ENCODE measurements around the gene TMEM198.

The TMEM198 gene

DNA sequence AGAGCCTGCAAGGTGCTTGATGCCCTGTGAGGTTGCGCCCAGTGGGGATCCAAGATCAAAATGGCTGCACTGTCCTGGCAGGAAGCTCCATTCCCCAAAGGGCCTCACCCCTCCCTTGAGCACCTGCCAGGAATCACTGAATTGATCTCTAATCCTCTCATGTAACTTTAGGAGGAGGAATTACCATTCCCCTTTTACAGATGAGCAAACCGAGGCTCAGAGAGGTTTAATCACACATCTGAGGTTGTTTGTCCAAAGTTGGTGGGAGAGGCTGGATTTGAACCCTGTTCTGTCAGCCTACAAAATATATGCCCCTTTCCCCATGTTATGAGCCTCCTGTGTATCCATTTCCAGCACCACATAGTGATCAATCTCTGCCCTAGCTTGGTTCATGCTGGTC lies 19.0 kb upstream of the TMEM198 start:
- in situ Hi-C loops (cut with MboI; ENCODE audit: low sequenced_read_pairs): loop anchor here (10.0 kb wide), 1 partner anchor 120 kb away; no protein-coding TSS in a partner anchor

DNA sequence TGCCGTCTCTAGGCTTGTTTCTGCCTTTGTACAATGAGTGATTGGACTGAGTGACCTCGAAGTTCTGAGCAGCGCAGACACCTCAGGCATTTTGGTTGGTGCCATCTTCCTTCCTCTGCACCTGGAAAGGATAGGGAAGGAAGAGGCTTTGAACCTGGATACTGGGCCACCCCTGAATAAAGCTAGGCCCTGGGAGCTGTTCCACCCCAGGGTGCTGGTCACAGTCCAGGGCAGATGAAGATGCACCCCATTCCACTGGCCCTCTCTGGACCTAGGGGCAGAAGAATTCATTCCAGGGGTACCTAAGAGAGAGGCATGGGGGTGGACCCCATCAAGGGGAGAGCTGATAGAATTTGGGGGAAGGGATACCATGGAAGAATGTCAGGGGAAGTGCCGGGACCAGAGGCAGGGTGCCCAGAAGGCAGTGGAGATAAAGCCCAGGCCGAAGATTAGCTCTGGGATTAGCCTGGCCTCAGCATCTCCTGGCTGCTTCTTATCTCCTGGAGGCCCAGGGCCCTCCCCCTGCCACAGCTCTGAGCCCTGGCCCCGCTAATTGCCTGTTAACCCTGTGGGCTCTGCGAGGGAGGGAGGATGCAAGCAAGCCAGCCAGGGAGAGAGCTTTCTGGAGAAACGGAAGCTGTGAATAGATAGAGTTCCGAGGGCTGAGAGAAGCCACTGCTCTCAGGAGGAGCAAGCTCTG lies 18.1 kb upstream of the TMEM198 start:
- in situ Hi-C loops (cut with MboI; ENCODE audit: low sequenced_read_pairs): loop anchor here (10.0 kb wide), 1 partner anchor 121 kb away; no protein-coding TSS in a partner anchor

DNA sequence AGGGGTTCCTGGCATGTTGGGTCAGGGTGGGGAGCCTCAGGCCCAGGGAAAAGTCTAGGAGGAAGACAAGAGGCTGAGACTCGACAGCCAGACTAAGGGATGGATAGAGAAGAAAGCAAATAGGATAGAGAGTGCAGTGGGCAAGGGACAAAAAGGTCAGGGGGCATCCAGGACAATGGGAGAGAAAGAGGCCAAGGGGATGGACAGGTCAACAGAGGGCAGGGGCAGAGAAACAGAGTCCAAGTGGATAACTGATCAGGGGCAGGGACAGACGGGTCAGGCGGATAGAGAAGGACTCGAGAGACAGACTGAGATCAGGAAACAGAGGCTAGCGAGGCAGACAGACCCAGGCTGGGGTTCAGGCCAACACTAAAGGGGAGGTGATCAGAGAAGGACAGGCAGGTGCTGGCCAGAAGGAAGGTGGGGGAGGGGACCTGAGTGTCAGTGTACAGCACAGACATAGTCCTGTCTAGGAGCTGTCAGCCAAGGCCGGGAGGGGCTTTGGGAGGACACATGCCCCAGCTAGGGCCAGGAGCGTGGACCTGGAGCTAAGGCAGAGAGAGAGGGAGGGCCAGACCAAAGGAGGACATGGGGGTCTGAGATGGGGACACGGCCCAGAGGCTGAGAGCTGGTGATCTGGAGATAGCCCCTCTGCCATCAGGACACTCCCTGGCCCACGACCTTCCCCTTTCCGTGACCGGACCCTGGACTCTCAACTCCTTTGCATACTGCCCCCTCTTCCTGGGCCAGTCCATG lies 17.3 kb upstream of the TMEM198 start:
- in situ Hi-C loops (cut with MboI; ENCODE audit: low sequenced_read_pairs): loop anchor here (10.0 kb wide), 1 partner anchor 122 kb away; no protein-coding TSS in a partner anchor

DNA sequence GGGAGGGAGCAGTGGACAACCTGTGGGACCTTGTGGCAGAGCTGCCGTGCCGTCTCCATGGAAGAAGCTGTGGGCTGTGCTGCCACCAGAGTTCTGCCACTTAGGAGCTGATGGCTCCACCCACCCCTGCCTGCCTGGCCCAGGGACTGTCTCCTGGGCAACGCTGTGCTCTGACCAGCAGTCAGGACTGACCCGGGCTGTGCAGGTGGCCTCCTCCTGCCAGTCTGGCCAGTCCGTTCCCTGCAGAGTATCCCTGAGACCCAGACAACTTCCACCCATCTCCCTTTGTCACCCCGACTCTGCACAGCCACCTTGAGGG lies 16.8 kb upstream of the TMEM198 start:
- in situ Hi-C loops (cut with MboI; ENCODE audit: low sequenced_read_pairs): loop anchor here (10.0 kb wide), 1 partner anchor 122 kb away; no protein-coding TSS in a partner anchor

DNA sequence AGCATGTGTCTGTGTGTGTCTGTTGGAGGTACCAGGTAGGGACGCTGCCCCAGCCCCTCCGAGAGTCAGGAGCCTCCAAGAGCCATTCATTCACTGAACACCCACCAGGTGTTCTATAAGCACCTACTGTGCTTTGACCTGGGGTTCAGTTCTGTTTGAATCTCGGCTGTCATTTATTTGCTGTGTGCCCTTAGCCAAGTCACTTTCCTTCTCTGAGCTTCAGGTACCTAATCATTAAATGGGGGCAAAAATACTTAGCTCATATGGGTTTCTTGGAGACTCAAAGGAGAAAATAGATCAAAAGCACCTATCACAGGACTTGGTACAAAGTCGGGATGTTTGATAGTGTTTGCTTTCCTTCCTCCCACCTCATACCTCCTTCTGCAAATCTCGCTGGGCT lies 16.4 kb upstream of the TMEM198 start:
- in situ Hi-C loops (cut with MboI; ENCODE audit: low sequenced_read_pairs): loop anchor here (10.0 kb wide), 1 partner anchor 123 kb away; no protein-coding TSS in a partner anchor

DNA sequence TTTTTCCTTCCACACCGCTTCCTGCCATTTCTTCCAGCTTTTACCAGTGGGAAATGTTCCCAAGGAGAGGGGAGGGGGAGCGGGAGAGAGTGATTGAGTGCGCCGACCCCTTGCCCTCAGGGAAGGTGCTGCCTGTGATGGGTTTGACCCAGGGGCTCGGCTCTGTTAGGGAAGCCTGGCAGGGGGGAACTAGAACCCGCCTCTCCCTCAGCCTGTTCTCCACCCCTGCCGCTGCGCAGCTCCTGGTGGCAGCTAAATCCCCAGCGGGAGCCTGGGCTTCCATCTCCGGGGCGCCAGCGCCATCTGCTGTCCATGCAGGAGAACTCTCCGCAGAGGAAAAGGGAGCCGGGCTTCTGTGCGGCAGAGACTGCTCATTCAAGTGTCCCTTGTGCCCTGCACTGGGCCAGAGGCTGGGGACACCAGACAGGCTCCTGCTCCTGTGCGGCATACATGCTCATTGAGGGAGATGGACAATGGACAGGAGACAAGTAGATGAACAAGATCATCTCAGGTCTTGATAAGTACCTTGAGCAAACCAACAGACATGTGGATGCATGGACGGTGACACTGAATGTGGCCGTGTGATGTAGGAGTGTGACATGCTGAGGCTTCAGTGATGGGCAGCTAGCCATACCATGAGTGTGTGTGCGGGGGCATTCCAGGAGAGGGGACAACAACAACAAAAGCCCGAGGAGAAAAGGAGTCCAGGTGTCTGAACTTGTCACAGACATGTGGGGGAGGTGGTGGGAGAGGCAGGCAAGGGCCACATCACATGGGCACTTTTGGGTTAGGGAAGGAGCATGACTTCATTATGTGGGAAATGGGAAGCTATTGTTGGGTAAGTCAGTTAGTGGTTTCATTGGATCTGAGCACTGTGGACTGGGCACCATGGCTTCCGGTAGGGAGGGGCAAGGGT lies 13.5 kb upstream of the TMEM198 start:
- in situ Hi-C loops (cut with MboI; ENCODE audit: low sequenced_read_pairs): no loop called here

DNA sequence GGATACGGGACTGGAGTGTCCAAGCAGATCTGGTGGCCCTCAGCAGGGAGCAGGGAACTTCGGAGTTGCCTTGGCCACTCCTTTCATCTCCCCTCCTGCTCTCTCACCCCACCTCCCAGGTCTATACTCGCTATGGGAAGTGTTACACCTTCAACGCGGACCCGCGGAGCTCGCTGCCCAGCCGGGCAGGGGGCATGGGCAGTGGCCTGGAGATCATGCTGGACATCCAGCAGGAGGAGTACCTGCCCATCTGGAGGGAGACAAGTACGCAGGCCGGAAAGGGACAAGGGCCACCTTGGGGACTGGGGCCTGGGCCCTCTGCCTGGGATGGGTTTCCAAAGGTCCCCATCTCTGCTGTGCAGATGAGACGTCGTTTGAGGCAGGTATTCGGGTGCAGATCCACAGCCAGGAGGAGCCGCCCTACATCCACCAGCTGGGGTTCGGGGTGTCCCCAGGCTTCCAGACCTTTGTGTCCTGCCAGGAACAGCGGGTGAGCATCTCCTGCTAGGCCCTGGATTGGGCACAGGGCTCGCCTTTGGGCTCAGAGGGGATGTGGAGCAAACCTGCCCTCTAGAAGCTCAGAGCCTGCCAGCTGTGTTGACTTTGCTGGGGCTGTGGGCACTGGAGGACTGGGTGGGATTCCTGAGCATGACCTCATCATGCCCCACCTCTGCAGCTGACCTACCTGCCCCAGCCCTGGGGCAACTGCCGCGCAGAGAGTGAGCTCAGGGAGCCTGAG lies 12.0 kb upstream of the TMEM198 start:
- in situ Hi-C loops (cut with MboI; ENCODE audit: low sequenced_read_pairs): no loop called here

DNA sequence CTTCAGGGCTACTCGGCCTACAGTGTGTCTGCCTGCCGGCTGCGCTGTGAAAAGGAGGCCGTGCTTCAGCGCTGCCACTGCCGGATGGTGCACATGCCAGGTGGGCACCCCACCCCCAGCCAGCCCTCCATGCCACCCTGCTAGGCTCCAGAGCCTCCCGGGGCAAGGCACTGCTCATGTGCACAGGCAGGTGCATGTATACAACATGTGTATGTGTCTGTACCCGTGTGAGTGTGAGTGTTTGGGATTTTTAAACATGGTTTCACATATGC lies 11.5 kb upstream of the TMEM198 start:
- in situ Hi-C loops (cut with MboI; ENCODE audit: low sequenced_read_pairs): no loop called here

DNA sequence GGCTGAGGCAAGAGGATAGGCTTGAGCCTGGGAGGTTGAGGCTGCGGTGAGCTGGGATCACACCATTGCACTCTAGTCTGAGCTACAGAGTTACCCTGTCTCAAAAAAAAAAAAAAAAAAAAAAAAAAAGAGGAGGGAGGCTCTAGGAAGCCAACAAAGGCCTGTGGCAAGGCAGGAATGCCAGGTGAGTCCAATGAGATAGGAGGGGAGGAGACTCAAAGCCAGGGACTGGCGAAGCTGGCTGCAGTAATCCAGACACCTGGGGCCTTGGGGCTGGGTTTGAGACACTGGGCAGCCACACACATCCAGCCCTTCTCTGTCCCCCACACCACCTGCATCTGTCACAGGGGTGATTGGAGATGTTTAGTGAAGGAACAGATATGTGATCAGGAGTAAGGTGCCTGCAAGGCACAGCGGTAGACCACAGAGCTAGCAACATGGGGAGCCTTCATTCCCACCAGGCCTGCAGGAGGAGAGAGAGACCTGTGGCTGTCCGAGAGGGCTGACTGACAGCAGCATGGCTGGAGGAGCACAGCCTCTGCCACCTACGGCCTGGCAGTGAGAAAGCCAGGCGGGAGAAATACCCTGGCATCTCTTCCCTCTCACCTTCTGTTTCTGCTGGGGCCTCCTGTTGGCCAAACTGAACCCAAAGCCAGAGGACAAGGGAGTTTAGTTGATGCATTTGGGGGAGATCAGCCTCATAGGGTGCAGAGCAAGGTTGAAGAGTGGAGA lies 9.7 kb upstream of the TMEM198 start:
- in situ Hi-C loops (cut with MboI; ENCODE audit: low sequenced_read_pairs): no loop called here

DNA sequence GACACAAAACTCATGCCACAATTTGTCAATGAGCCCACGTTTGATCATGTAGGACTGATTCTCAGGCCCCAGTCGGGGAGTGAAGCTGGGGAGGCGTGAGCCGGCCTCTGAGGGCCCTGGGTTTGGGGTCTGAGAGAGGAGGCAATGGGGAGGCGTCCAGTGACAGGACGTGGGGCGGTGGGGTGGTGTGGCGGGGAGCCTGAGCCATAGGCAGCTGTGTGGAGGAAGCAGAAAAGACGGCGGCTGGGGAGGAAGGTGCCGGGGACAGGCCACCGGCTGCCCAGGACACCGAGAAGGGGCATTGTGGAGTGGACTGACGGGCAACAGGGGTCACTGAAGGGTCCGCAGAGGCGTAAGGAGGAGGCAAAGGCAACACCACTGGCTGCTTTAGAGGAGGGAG lies 7.4 kb upstream of the TMEM198 start:
- in situ Hi-C loops (cut with MboI; ENCODE audit: low sequenced_read_pairs): no loop called here

DNA sequence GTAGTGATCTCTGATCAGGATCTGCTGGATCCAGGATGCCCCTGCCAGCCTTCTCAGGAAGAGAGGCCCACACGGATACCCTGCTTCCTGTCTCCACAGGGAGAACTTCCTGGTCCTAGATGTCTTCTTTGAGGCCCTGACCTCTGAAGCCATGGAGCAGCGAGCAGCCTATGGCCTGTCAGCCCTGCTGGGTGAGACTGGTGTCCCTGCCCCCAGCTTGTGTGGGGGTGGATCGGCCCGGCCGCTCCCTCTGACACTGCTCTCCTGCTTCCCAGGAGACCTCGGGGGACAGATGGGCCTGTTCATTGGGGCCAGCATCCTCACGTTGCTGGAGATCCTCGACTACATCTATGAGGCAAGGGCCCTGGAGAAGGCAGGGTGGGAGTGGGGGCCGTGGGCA lies 6.9 kb upstream of the TMEM198 start:
- in situ Hi-C loops (cut with MboI; ENCODE audit: low sequenced_read_pairs): no loop called here

DNA sequence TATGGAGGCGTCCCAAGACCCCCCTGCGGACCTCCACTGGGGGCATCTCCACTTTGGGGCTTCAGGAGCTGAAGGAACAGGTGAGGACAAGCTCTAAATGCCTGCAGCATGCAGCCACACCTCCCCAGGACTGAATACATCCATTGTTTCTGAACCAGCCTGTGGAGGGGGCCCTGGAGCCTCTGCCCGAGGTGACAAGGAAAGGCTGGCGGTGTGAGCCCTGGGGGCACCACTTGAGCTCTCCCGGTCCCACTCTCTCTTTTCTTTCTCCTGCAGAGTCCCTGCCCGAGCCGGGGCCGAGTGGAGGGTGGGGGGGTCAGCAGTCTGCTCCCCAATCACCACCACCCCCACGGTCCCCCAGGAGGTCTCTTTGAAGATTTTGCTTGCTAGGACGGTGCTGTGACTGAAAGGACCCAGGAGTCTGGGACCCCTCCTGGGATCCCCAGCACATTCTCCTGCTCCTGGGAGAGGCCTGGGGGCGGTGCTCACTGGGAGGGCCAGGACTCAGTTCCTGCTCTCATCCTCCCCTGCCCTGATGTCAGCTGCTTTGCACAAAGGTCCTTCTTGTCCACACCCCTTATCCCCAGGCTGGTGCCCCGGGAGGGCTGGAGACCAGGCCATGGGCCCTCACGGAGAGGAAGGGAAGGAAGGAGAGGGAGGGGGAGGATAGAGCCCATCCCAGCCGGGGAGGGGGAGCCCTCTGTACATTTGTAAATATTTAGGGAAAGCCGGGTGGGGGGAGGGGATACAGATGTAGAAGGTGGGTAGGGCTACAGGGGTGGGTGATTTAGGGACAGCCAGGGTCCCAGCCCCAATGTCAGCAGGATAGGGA lies 6.0 kb upstream of the TMEM198 start:
- in situ Hi-C loops (cut with MboI; ENCODE audit: low sequenced_read_pairs): no loop called here

DNA sequence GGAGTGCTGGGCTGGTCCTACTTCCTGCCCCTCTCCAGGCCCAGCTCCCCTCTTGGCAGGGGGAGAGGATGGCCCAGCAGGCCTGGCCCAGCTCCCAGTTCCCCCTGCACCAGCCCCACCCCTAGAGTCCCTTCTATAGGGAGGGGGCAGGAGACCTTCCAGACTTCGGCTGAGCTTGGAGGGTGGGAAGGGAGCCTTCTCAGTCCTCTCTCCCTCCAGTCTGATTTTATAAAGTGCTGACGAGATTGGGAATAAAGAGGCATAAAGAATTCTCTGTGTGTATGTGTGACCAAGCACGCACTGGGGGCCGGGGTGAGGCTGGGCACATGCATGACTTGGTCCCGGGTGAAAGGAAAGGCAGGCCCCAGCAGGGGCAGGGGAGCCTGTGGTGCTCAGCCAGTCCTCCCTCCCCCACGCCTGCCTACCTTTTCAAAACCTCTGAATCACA lies 5.3 kb upstream of the TMEM198 start:
- in situ Hi-C loops (cut with MboI; ENCODE audit: low sequenced_read_pairs): no loop called here

DNA sequence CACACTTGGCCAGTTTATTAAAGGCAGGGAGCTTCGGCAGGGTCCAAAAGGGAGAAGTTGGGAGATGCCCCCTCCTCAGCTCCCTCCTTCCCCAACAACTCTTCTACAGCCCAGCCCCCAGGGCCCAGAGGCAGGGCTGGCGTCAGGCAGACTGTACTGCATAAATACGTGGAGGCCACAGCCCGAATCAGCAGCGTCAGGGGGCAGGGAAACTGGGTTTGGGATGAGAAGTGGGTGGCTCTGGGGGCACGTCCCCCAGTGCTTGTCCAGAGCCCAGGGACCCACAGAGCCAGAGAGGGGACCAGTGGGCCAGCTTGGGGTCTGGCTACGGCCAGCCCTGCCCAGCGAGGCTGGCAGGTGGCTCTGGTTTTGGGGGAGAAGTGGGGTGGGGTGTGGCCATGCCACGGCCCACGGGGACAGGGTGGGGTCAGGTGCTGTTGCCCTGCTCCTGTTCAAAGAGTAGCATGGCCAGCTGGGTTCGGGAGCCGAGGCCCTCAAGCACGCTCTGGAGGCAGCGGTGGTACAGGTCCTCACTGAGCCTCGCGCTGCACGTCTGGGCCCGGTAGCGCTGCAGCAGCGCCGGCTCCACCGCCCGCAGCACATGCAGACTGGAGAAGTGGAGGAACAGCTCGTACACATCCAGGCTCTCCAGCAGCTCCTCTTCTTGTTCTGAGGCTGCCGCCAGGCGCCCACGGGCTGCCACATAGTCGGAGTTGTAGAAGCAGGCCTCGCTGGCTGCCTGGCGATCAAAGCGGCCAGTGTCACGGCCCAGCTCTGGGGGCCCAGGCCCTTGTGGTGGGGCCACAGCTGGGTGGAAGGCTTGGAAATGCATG lies 4.7 kb upstream of the TMEM198 start:
- in situ Hi-C loops (cut with MboI; ENCODE audit: low sequenced_read_pairs): no loop called here

DNA sequence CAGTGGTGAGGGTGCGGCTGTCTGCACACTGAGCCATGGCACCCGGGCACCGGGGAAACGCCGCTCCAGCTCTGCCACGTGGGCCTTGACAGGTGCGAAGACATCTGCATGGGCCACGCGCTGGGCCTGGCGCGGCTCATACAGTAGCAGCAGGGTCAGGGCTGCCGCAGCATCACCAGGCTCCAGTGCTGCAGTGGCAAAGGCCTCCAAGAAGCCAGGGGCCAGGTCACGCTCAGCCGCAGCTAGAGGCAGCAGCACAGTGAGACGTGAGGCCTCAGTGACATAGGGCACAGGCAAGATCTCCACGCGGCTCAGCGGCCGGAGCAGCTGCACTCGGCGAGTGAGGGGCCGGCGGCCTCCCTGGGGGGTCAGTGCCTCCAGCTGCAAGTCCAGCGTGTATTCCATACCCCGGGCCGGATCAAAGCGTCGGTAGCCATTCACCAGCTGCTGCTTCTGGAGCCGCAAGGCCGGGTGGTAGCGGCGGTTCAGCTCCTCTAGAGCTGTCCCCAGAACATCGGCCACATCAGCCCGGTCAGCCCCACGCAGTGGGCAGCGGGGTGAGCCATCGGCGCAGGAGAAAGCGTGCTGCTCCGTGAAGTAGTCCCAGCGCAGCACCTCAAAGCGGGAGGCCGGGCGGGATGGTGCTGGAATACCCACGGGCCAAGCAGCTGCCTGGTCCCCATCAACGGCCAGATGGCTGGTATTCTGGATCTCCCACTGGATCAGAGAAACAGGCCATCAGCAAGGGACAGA lies 3.7 kb upstream of the TMEM198 start:
- in situ Hi-C loops (cut with MboI; ENCODE audit: low sequenced_read_pairs): loop anchor here (10.0 kb wide), 1 partner anchor 105 kb away; no protein-coding TSS in a partner anchor

DNA sequence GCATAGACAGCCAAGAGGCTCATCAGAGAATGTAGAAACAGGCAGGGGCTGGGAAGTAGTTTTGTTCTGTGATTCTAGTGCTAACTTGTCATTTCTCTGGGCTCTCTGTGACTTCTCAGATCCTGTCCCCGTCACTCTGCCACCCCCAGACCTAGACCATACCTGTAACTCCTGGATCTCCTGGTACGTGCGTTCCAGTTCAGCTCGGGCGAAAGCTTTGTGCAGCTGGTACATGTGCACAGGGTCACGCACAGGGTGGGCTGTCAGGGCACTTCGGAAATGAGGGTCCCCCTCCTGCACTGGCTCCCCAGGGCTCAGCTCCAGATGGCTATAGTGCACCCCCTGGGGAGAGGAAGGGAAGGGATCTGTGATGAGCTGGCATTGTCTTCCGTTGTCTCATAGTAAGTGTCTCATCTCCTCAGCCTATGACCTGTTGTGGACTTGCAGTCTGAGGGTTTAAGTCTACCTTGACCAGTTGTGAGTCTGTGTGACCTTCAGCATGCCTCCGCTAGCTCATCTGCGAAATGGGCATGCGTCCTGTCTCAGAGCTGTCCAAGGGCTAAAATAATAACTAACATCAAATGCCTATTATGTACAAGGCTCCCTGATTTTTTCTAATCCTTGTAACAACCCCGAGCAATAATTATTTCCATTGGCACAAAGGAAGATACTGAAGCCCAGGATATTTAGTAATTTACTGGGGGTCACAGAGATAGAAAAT lies 2.9 kb upstream of the TMEM198 start:
- in situ Hi-C loops (cut with MboI; ENCODE audit: low sequenced_read_pairs): loop anchor here (10.0 kb wide), 1 partner anchor 104 kb away; no protein-coding TSS in a partner anchor

All from HL-60/S4 treated with phorbol 12-myristate 13-acetate at 8.2 ng/mL for 4 days and 3 days (cell line).